Suprapubic skin (tissue), 4 donors: ENCODE measurements around the gene SEMA5A. TPM values are rescaled to one million over a fixed set of nuclear protein-coding genes. Genes with fewer than 3 reads are reported as not detected.

Source experiments
- DNase-seq, 2 donors: peaks; one replicate each; pipeline ENCODE4 v3.0.0-alpha.2; 2019; ENCODE audit warnings: low spot score in 2 of 2
- H3K27ac ChIP-seq: fragments of 200-600 bp; sonication (generic); one replicate; pipeline ENCODE4 v1.5.1; 2019
- H3K27me3 ChIP-seq: fragments of 200-600 bp; sonication (generic); one replicate; pipeline ENCODE4 v1.5.1; 2019
- H3K36me3 ChIP-seq: fragments of 200-600 bp; sonication (generic); one replicate; pipeline ENCODE4 v1.5.1; 2019
- H3K4me1 ChIP-seq: fragments of 200-600 bp; sonication (generic); one replicate; pipeline ENCODE4 v1.5.1; 2019
- H3K4me3 ChIP-seq: fragments of 200-600 bp; sonication (generic); one replicate; pipeline ENCODE4 v1.5.1; 2019; ENCODE audit warnings: mild to moderate bottlenecking
- H3K9me3 ChIP-seq: fragments of 200-600 bp; sonication (generic); one replicate; pipeline ENCODE4 v1.5.1; 2019
- EP300 ChIP-seq: sonication (generic); formaldehyde crosslinking; IDR thresholded peaks from one replicate; pipeline ENCODE4 v1.6.1; 2017; ENCODE audit warnings: antibody characterized with exemption
- POLR2A ChIP-seq, 2 donors: fragments of 450-650 bp; IDR thresholded peaks; one replicate each; pipeline ENCODE4 v1.6.1; 2017; ENCODE audit warnings: antibody characterized with exemption in 2 of 2, mild to moderate bottlenecking in 2 of 2, moderate library complexity in 2 of 2
- POLR2AphosphoS5 ChIP-seq, 3 donors: sonication (generic); formaldehyde crosslinking; IDR thresholded peaks; one replicate each; pipeline ENCODE4 v1.6.1; 2017; ENCODE audit warnings: antibody characterized with exemption in 3 of 3
- WGBS: methylation state at CpG from one replicate; pipeline ENCODE4 v1.1.5; 2018; 5-methylcytosine and 5-hydroxymethylcytosine counted together
- total RNA-seq, 4 donors: library from RNA; depleted of rRNA; stranded (reverse); fragments of >200 nt; gene quantifications; one replicate each; pipeline ENCODE4 v1.1.0, GENCODE V29; 2016
- TF ChIP-seq, protein P1 (sequence below), 2 donors: fragments of 200-600 bp in 1 of 2; fragments of 450-650 bp in 1 of 2; sonication (generic) in 1 of 2; IDR thresholded peaks; one replicate each; pipeline ENCODE4 v1.5.1; 2016 to 2019; ENCODE audit warnings: antibody characterized with exemption in 2 of 2, mild to moderate bottlenecking in 1 of 2, moderate library complexity in 1 of 2

SEMA5A gene
- total RNA-seq, 4 donors from 2014 or later = 14.5 to 31.7 (median 23.4) TPM

DNA sequence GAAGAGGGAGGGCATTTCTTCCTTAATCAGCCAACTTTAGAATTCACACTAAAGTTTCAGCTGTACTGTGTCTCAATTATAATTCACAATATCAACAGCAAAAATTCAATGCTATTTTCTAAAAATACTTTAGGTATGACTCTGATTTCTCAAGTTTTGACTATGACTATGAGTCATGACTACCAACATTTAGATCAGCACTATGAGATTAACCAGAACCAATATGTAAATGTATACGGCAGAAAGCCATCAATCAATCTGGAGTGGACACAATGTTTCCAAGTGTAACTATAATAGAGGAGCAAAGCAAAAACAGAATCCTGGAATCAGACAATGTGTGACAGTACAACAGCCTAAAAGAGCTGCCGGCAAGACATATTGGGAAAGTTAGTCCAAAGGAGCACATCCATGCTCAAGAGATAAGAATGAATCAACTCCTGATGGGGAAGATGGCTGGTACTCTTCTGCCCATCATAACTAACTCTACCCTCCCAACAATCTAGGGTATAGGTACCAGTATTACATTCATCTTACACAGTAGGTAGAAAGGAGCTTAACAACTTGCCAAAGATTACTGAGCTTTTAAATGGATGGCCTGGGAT lies 294.4 kb downstream of the SEMA5A start:
- WGBS = 82% methylated on average over 2 of the region's 2 CpGs
- TF ChIP-seq, protein P1, sequence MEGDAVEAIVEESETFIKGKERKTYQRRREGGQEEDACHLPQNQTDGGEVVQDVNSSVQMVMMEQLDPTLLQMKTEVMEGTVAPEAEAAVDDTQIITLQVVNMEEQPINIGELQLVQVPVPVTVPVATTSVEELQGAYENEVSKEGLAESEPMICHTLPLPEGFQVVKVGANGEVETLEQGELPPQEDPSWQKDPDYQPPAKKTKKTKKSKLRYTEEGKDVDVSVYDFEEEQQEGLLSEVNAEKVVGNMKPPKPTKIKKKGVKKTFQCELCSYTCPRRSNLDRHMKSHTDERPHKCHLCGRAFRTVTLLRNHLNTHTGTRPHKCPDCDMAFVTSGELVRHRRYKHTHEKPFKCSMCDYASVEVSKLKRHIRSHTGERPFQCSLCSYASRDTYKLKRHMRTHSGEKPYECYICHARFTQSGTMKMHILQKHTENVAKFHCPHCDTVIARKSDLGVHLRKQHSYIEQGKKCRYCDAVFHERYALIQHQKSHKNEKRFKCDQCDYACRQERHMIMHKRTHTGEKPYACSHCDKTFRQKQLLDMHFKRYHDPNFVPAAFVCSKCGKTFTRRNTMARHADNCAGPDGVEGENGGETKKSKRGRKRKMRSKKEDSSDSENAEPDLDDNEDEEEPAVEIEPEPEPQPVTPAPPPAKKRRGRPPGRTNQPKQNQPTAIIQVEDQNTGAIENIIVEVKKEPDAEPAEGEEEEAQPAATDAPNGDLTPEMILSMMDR (IDR thresholded peaks at IDR 0.05) = no peak
- TF ChIP-seq POLR2A (IDR thresholded peaks at IDR 0.05) (no peak), POLR2AphosphoS5 (IDR thresholded peaks at IDR 0.05) (no peak), EP300 (no peak)
- H3K27me3 ChIP-seq = no peaks in the 10 kb centered on the region
- no peaks in the 10 kb centered on the region for H3K9me3 ChIP-seq
- no peaks in the 10 kb centered on the region for H3K36me3 ChIP-seq
- no peaks in the 10 kb centered on the region for H3K4me1 ChIP-seq
- DNase-seq = no peak
- no peak overlapping the region for H3K4me3 ChIP-seq
- H3K27ac ChIP-seq = no peak overlapping the region

DNA sequence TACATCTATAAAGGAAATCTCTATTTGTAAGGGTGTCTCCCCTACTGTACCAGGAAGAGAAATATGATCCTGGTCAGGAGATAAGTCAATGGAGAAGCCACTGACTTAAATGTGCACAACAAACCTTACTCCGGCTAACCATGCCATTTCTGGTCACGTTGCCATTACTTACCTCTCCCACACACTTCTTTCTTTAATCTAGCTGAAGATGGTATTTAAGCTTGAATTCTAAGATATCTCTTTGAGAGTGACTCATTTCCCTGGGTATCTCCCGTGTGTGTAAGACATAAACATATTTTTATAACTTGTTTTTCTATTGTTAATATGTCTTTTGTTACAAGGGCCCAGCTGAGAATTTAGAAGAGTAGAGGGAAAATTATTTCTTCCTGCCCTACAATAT lies 296.6 kb downstream of the SEMA5A start:
- H3K9me3 ChIP-seq = no peaks in the 10 kb centered on the region
- no peak for TF ChIP-seq POLR2A (IDR thresholded peaks at IDR 0.05)
- no peak for TF ChIP-seq POLR2AphosphoS5 (IDR thresholded peaks at IDR 0.05)
- no peak for DNase-seq
- no peaks in the 10 kb centered on the region for H3K36me3 ChIP-seq
- H3K27ac ChIP-seq = no peak overlapping the region
- no peaks in the 10 kb centered on the region for H3K4me1 ChIP-seq
- H3K4me3 ChIP-seq = no peak overlapping the region
- H3K27me3 ChIP-seq = no peaks in the 10 kb centered on the region
- 78% methylated on average over 3 of the region's 3 CpGs for WGBS

DNA sequence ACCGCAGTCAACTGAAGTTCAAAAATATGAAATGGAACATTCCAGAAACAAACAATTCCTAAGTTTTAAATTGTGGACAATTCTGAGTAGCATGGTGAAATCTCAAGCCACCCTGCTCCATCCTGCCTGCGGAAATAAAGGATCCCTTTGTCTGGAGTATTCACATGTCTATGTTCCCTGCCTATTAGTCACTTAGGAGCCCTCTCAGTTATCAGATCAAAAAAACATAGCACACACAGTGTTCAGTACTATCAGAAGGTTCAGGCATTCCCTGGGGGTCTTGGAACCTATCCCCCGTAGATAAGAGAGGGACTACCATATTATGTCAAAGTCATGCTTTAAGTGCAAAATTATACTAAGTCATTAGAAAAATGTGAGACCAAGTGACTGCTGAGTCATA lies 300.8 kb downstream of the SEMA5A start:
- Histone ChIP-seq H3K4me1 (no peaks in the 10 kb centered on the region), H3K9me3 (no peaks in the 10 kb centered on the region), H3K27me3 (no peaks in the 10 kb centered on the region), H3K36me3 (no peaks in the 10 kb centered on the region), H3K27ac (no peak overlapping the region), H3K4me3 (no peak overlapping the region)
- TF ChIP-seq, protein P1 (IDR thresholded peaks at IDR 0.05) = no peak
- no peak for TF ChIP-seq POLR2AphosphoS5 (IDR thresholded peaks at IDR 0.05)
- TF ChIP-seq POLR2A (IDR thresholded peaks at IDR 0.05) = no peak
- no peak for TF ChIP-seq EP300
- WGBS = 87% methylated on average over 3 of the region's 3 CpGs
- no peak for DNase-seq

DNA sequence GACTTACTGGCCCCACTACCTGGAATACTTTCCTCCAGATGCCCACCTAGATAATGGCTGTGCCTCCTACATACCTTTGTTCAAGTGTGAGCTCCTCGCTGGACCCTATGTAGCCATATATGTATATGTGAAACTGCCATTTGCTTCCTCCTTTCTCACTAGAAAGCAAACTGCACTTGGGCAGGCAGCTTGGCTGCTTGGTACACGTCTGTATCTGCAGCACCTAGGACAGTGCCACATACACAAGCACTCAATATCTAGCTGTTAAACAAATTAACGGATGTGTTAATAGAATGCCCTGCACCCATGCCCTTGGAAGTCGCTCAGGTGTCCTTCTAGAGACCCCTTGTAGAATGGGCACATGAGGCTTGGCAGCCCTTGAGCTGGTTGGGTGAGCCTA lies 301.5 kb downstream of the SEMA5A start:
- 77% methylated on average over 4 of the region's 4 CpGs for WGBS
- TF ChIP-seq, protein P1 (IDR thresholded peaks at IDR 0.05) = no peak
- TF ChIP-seq POLR2AphosphoS5 (IDR thresholded peaks at IDR 0.05) = no peak
- no peak for TF ChIP-seq EP300
- TF ChIP-seq POLR2A (IDR thresholded peaks at IDR 0.05) = no peak

DNA sequence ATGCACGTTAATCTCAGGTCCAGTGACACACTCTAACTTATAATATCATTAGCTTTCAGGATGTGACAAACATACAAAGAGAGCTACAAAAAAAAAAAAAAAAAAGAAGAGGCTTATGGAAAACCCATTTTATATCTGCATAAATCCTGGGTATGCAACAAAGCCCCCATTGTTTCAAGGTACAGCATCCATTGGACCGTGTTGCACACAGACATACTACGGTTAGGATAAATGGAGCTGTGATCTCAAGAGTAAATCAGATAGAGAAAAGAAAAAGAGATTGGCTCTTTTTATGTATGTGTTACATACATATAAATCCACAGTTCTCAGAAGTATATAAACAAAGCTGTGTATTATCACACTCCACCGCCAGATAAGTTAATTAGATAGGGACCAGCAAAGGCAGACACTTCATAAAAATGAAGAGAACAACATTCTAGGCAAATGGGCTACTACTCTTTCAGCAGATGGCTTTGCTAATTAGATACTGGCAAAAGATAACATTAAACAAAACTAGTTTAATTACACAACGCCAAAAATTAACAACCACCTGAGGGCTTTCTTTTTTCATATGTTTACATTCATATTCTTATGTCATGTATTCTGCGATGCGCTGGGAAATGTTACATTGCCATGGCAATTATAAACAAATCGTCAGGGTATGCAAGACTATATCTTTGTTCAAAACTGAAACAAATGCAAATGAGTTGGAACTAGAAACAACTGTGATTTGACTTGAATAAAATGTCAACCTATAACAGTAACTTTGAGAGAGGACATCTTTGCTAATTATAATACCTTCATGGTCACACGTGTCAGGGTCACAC lies 304.2 kb downstream of the SEMA5A start:
- H3K27ac ChIP-seq = no peak overlapping the region
- no peaks in the 10 kb centered on the region for H3K9me3 ChIP-seq
- H3K36me3 ChIP-seq = no peaks in the 10 kb centered on the region
- TF ChIP-seq EP300 (no peak), POLR2AphosphoS5 (IDR thresholded peaks at IDR 0.05) (no peak), POLR2A (IDR thresholded peaks at IDR 0.05) (no peak)
- TF ChIP-seq, protein P1 (IDR thresholded peaks at IDR 0.05) = no peak
- DNase-seq = no peak
- no peak overlapping the region for H3K4me3 ChIP-seq
- WGBS = 68% methylated on average over 9 of the region's 9 CpGs
- H3K27me3 ChIP-seq = no peaks in the 10 kb centered on the region
- no peaks in the 10 kb centered on the region for H3K4me1 ChIP-seq

More for the DNA sequence above, 301.5 kb downstream of the SEMA5A start:
- Histone ChIP-seq H3K27me3 (no peaks in the 10 kb centered on the region), H3K9me3 (no peaks in the 10 kb centered on the region), H3K36me3 (no peaks in the 10 kb centered on the region), H3K27ac (no peak overlapping the region), H3K4me3 (no peak overlapping the region), H3K4me1 (no peaks in the 10 kb centered on the region)
- DNase-seq = no peak
